LHCN-M2 (cell line): ENCODE data around the gene PLD4. TPM values are rescaled to one million over a fixed set of nuclear protein-coding genes. Genes with fewer than 3 reads are reported as not detected.
A peak's percentile ranks its signal among the peaks of the same experiment; 100 is the strongest.
"Not testable (repeated sequence)": the region's sequence is repeated elsewhere in the genome, so short reads cannot be mapped to it uniquely, and the experiment has no call there.

Source experiments
- DNase-seq: peaks from one replicate; pipeline ENCODE4 v3.0.0-alpha.2; 2012; ENCODE audit warnings: low read depth
- total RNA-seq: library from RNA; depleted of rRNA; stranded (reverse); fragments of >200 nt; gene quantifications from 2 replicates; pipeline ENCODE4 v1.2.3, GENCODE V29; 2014

The PLD4 gene
- total RNA-seq, 1 experiment from 2014 or later, result not detected

GRCh38 chr14:104898870-104899510 is 25.7 kb upstream of the PLD4 start:
- DNase-seq, result no peak

GRCh38 chr14:104899781-104900180 is 24.9 kb upstream of the PLD4 start:
- DNase-seq, result no peak

DNA sequence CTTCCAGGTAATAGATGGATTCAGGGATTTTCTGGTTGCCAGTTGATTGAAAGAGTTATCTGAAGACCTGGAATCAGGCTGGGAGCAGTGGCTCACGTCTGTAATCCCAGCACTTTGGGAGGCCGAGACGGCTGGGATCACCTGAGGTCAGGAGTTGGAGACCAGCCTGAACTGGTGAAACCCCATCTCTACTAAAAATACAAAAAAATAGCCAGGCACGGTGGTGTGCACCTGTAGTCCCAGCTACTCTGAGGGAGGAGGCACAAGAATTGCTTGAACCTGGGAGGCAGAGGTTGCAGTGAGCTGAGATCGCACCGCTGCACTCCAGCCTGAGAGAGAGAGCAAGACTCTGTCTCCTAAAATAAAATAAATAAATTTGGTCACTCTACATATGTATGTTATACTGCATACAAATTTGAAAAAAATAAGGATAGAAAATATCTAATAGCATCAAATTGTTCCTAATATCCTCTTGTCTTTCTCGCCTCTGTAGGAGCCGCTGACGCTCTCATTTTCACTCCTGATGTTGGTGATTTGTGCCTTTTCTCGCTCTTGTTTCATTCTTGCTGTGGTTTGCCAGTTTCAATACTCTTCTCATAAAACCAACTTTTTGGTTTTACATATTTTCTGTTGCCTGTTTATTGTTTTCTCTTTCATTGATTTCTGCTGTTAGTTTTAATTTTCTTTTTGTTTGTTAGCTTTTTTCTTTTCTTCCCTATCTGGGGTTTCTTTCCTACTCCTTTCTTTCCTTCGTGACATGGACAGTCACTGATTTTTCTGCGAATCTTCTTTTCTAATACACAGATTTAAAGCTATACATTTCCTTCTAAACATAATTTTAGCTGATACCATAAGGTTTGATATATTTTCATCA is 23.8 kb upstream of the PLD4 start:
- DNase-seq, result no peak

DNA sequence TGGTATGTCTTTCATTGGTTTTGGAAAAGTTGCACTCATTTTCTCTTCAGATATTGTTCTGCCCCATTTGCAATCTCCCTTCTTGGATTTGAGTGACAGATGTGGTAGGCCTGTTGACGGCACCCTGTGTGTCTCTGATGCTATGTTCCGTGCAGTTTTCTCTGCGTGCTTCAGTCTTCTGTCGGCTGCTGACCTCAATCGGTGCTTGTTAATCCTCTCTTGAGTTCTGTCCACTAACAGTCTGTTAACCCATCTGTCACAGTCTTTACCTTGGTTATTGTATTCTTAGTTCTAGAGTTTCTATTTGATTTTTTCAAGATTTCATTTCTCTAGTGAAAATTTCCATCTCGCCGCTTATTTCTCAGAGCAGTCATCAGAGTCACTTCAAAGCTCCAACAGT is 20.7 kb upstream of the PLD4 start:
- no peak for DNase-seq

DNA sequence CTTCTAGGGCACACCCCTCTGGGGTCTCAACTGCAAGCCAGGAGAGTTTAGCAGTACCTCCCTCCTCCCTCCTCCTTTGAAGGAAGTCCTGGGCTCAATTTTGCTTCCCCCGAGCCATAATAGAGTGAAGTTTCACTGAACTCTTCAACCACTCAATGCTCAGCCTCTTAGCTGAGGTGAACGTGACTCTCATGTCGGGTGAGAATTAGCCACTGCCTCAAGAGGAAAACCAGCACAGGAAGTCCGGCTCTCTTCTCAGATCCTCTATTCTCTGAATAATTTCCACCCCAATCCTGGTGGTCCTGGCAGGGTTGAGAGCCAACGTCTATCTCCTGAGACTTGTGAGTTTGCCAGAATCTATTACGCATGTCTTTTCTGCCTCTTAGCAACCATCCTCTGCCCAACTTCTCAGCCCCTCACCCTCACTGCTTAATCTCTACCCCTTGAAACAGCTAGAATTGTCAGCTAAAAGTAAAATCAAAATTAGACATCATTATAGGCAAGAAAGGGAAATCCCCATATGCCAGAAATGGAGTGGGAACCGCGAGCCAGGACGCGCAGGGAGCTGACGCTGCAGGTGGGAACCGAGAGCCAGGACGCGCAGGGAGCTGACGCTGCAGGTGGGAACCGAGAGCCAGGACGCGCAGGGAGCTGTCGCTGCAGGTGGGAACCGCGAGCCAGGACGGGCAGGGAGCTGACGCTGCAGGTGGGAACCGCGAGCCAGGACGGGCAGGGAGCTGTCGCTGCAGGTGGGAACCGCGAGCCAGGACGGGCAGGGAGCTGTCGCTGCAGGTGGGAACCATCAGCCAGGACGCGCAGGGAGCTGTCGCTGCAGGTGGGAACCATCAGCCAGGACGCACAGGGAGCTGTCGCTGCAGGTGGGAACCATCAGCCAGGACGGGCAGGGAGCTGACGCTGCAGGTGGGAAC is 19.8 kb upstream of the PLD4 start:
- DNase-seq, result not testable (repeated sequence)

DNA sequence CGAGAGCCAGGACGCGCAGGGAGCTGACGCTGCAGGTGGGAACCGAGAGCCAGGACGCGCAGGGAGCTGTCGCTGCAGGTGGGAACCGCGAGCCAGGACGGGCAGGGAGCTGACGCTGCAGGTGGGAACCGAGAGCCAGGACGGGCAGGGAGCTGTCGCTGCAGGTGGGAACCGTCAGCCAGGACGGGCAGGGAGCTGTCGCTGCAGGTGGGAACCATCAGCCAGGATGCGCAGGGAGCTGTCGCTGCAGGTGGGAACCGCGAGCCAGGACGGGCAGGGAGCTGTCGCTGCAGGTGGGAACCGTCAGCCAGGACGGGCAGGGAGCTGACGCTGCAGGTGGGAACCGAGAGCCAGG is 19.1 kb upstream of the PLD4 start:
- DNase-seq, result not testable (repeated sequence)

GRCh38 chr14:104908303-104908702 is 16.4 kb upstream of the PLD4 start:
- no peak for DNase-seq

GRCh38 chr14:104912053-104912452 is 12.6 kb upstream of the PLD4 start:
- no peak for DNase-seq

DNA sequence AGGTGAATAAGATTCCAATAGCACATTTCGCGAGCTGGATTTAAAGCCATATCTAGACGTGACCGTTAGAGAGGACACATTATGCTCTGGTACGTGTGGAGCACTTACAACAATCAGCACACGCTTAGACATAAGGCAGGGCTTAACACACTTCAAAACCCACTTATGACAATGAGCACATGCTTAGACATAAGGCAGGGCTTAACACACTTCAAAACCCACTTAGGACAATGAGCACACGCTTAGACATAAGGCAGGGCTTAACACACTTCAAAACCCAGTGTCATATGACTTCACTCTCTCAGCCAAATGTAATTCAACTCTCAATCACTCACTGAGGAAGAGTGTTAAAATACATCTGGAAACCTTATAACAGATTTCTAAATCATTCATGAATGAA is 11.2 kb upstream of the PLD4 start:
- no peak for DNase-seq

- no peak for DNase-seq
Measured at GRCh38 chr14:104917116-104917515, 7.6 kb upstream of the PLD4 start.

- no peak for DNase-seq
Measured at GRCh38 chr14:104917993-104918392, 6.7 kb upstream of the PLD4 start.

DNA sequence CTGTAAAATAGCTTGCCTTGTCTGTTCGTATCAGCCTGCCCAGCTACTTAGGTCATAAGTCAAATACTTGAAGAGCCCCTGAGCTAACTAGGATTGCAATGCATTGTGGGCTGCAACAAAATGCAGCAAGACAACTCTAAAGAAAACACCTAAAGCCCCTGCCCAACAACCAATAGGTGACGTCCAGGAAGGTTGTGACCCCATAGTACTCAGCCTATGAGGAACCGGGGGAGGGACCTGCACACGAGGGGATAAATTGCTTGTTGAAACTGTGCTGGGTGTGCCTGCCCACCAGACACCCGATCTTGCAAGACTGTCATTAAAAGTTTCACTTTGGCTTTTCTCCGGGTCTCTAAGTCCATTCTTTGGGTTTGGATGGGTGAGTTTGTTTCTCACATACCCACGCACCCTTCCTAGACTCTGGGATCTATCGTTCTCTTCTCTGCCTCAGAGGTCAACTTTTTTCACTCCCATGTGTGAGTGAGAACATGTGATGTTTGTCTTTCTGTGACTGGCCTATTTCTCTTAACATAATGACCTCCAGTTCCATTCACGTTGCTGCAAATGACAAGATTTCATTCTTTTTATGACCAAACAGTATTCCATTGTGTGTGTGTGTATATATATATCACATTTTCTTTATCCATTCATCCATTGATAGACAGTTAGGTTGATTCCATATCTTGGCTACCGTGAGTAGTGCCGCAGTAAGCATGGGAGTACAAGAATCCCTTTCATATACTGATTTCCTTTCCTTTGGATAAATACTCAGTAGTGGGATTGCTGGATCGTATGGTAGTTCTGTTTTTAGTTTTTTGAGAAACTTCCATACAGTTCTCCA is 5.3 kb upstream of the PLD4 start:
- DNase-seq, result not testable (repeated sequence)

DNA sequence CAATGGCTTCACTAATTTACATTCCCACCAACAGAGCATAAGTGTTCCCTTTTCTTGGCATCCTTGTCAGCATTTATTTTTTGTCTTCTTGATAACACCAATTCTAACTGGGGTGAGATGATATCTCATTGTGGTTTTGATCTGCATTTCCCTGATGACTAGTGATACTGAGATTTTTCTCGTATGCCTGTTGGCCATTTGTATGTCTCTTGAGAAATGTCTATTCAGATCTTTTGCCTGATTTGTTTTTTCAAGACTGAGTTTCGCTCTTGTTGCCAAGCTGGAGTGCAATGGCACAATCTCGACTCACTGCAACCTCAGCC is 4.7 kb upstream of the PLD4 start:
- DNase-seq, result peak; percentile 35

DNA sequence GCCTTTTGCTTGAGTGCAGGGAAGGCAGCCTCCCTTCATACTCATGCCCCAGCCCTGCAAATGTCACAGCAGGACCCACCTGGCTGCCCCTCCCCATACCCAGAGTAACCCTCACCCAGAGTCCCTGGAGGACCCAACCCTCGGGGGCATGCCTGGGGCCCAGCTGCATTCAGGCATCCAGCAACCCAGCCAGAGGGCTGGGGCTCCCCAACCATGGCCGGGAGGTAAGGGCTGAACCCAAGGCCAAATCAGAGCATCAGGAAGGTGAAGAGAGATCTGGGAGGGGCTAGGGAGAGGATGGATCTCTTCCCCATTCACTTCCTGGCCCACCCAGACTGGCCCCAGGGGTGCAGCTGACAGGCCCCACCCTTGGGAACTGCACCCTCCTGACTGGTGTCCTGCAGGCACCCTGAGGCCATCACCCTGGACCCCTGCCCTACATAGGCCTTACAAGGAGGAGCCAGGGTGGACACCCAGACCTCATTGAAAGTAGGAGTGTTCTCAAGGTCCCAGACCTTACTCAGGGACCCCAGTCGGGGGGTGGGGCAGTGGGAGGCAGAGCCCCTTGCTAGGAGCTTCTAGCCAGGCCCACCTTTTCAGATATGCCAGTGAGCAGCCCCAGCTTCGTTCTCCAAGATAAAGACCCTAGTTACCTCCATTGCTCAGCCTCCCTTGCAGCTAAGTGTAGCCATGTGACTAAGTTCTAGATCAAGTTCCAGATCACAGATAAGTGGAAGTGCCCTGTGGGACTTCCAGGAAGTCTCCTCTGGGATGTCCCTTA is 849 bp upstream of the PLD4 start:
- DNase-seq, result no peak

DNA sequence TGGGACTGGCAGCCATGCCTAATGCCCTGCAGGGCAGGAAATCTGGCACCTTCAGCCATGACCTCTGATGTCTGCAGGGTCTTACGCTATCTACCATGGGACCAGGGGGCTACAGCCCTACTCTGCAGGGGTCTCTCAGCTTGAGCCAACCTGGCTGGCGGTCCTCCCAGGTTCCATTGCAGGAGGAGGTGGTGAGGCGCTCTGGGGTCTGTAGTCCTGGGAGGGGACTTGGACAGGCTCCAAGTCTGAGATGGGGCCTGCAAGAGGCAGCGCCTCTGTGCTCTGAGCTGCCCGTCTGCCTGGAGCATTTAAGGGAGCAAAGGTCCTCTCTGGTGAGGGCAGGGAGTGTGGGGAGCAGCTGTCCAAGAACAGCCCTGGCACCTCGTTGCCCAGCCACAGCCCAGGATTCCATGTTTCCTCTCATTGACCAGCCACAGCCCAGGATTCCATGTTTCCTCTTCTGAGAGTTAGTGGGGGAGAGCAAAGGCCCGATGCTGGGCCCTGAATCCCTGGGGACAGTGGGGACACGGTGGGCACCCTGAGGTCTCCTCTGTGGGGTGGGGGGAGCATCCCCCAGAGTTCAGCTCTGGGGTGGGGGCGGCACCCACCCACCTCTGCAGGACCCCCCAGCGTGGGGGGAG is 655 bp downstream of the PLD4 start:
- no peak for DNase-seq

GRCh38 chr14:104925855-104926609 is 1.4 kb downstream of the PLD4 start:
- no peak for DNase-seq

GRCh38 chr14:104926619-104927431 is 2.1 kb downstream of the PLD4 start:
- no peak for DNase-seq

DNA sequence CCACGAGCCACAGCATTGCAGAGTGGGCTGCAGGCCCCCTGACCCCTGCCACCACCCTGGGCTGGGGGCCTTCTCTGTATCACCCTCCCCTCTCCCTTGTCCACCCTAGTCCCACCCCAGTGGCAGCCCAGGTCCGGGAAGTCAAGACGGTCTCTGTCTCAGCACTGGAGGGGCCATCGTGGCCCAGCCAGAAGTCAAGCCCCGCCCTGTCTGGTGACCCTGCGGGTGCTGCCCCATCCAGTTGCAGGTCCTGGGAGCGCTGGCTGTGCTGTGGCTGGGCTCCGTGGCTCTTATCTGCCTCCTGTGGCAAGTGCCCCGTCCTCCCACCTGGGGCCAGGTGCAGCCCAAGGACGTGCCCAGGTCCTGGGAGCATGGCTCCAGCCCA is 2.7 kb downstream of the PLD4 start:
- DNase-seq, result no peak
